GM19324 (cell line): Measurements from ENCODE around the gene PLCB4.

Source experiments
- ATAC-seq: cut with Tn5 transposase; IDR thresholded peaks from one replicate; pipeline ENCODE4 v1.9.1; 2021; ENCODE audit warnings: mild to moderate bottlenecking, moderate library complexity; ENCODE audit not compliant: unreplicated experiment, low FRiP score

PLCB4 gene

GRCh38 chr20:9210356-9210755 is 141.5 kb downstream of the PLCB4 start:
- no peak for ATAC-seq

GRCh38 chr20:9211016-9211760 is 142.3 kb downstream of the PLCB4 start:
- ATAC-seq: no peak

- no peak for ATAC-seq
These were observed 143.8 kb downstream of the PLCB4 start for GRCh38 chr20:9212735-9213134.

- ATAC-seq: no peak
These were observed 145.8 kb downstream of the PLCB4 start for GRCh38 chr20:9214685-9215084.

- no peak for ATAC-seq
These were observed 146.7 kb downstream of the PLCB4 start for GRCh38 chr20:9215539-9215938.

- no peak for ATAC-seq
These were observed 149.7 kb downstream of the PLCB4 start for GRCh38 chr20:9218531-9218961.

- no peak for ATAC-seq
These were observed 152.1 kb downstream of the PLCB4 start for GRCh38 chr20:9220874-9221547.

- ATAC-seq: no peak
These were observed 154.4 kb downstream of the PLCB4 start for GRCh38 chr20:9223296-9223695.

- no peak for ATAC-seq
These were observed 157.0 kb downstream of the PLCB4 start for GRCh38 chr20:9225879-9226278.

GRCh38 chr20:9227896-9228615 is 159.2 kb downstream of the PLCB4 start:
- ATAC-seq: no peak

GRCh38 chr20:9228774-9229450 is 160.0 kb downstream of the PLCB4 start:
- no peak for ATAC-seq

- ATAC-seq: no peak
These were observed 161.5 kb downstream of the PLCB4 start for GRCh38 chr20:9230406-9230805.

GRCh38 chr20:9233804-9234203 is 164.9 kb downstream of the PLCB4 start:
- no peak for ATAC-seq

GRCh38 chr20:9235518-9235917 is 166.6 kb downstream of the PLCB4 start:
- no peak for ATAC-seq

GRCh38 chr20:9236458-9236857 is 167.6 kb downstream of the PLCB4 start:
- no peak for ATAC-seq

- no peak for ATAC-seq
These were observed 172.4 kb downstream of the PLCB4 start for GRCh38 chr20:9241232-9241692.

- no peak for ATAC-seq
These were observed 173.0 kb downstream of the PLCB4 start for GRCh38 chr20:9241721-9242427.

- no peak for ATAC-seq
These were observed 175.1 kb downstream of the PLCB4 start for GRCh38 chr20:9243986-9244385.

GRCh38 chr20:9244811-9245210 is 175.9 kb downstream of the PLCB4 start:
- no peak for ATAC-seq

GRCh38 chr20:9246731-9247130 is 177.8 kb downstream of the PLCB4 start:
- ATAC-seq: no peak
